ENCODE measurements around the gene ZKSCAN7.
"Not testable (repeated sequence)": the region's sequence is repeated elsewhere in the genome, so short reads cannot be mapped to it uniquely, and the experiment has no call there.

- TF ChIP-seq CTCF (IDR thresholded peaks at IDR 0.05; ENCODE audit: low read depth, low read length, poor library complexity, severe bottlenecking); EZH2phosphoT487 (IDR thresholded peaks at IDR 0.05; ENCODE audit: borderline replicate concordance, low read length): not testable (repeated sequence)
These were observed 22.5 kb downstream of the ZKSCAN7 start for GRCh38 chr3:44577354-44577952.

Data from DOHH2 (cell line).